HFFc6 (cell line): ENCODE measurements around the gene JUP. TPM values are rescaled to one million over a fixed set of nuclear protein-coding genes. Genes with fewer than 3 reads are reported as not detected.
"Not testable (repeated sequence)": the region's sequence is repeated elsewhere in the genome, so short reads cannot be mapped to it uniquely, and the experiment has no call there.

Source experiments
- DNase-seq: peaks from one replicate; pipeline ENCODE4 v3.0.0-alpha.2; 2018
- H3K27ac Mint-ChIP-seq: 2 replicates; pipeline ENCODE4 v1.8.0; 2020; ENCODE audit warnings: mild to moderate bottlenecking, mixed read lengths
- H3K27me3 Mint-ChIP-seq: 2 replicates; pipeline ENCODE4 v1.8.0; 2021; ENCODE audit warnings: mild to moderate bottlenecking, moderate library complexity, mixed read lengths; ENCODE audit not compliant: insufficient read depth
- H3K36me3 Mint-ChIP-seq: 2 replicates; pipeline ENCODE4 v1.8.0; 2021; ENCODE audit warnings: low read depth, mixed read lengths
- H3K4me1 Mint-ChIP-seq: 2 replicates; pipeline ENCODE4 v1.8.0; 2020; ENCODE audit warnings: low read depth, mixed read lengths
- H3K4me3 Mint-ChIP-seq: 2 replicates; pipeline ENCODE4 v1.8.0; 2020; ENCODE audit warnings: mild to moderate bottlenecking, moderate library complexity, mixed read lengths
- H3K9me3 Mint-ChIP-seq: 2 replicates; pipeline ENCODE4 v1.8.0; 2020; ENCODE audit warnings: mild to moderate bottlenecking, mixed read lengths
- total RNA-seq, 6 experiments: library from RNA; stranded (reverse); fragmentation: NEBNext Ultra II Directional; extraction: Animal tissue kit (Norgen Biotek cat#: 25700); gene quantifications; 2 replicates in 1 of 6; 3 replicates in 5 of 6; pipeline ENCODE4 v1.2.3, GENCODE V29; 2021
- TF ChIP-seq, protein P1 (sequence below): fragments of 200-600 bp; sonication (generic); IDR thresholded peaks from 2 replicates; pipeline ENCODE4 v1.5.0; 2021; ENCODE audit warnings: antibody characterized with exemption, mild to moderate bottlenecking

JUP gene
- total RNA-seq, 6 experiments from 2014 or later: 1.5 to 9.1 (median 1.9) TPM

DNA sequence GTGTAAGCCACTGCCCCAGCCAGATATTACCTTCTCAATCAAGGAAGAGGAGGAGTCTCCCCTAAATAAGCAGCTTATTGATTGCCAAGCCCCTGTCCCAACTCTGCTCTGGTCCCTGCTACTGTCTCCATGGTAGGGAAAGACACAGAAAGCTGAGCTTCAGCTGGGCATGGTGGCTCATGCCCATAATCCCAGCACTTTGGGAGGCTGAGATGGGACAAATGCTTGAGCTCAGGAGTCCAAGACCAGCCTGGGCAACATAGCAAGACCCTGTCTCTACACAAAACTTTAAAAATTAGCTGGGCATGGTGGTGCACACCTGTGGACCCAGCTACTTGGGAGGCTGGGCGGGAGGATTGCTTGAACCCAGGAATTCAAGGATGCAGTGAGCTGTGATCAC is 6.6 kb downstream of the JUP start:
- TF ChIP-seq, protein P1, sequence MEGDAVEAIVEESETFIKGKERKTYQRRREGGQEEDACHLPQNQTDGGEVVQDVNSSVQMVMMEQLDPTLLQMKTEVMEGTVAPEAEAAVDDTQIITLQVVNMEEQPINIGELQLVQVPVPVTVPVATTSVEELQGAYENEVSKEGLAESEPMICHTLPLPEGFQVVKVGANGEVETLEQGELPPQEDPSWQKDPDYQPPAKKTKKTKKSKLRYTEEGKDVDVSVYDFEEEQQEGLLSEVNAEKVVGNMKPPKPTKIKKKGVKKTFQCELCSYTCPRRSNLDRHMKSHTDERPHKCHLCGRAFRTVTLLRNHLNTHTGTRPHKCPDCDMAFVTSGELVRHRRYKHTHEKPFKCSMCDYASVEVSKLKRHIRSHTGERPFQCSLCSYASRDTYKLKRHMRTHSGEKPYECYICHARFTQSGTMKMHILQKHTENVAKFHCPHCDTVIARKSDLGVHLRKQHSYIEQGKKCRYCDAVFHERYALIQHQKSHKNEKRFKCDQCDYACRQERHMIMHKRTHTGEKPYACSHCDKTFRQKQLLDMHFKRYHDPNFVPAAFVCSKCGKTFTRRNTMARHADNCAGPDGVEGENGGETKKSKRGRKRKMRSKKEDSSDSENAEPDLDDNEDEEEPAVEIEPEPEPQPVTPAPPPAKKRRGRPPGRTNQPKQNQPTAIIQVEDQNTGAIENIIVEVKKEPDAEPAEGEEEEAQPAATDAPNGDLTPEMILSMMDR: no peak
- no peaks in the 10 kb centered on the region for H3K9me3 Mint-ChIP-seq
- H3K27me3 Mint-ChIP-seq: peaks cover 3% of the 10 kb centered on the region
- no peaks in the 10 kb centered on the region for H3K36me3 Mint-ChIP-seq
- H3K4me3 Mint-ChIP-seq: no peak overlapping the region
- DNase-seq: no peak
- no peak overlapping the region for H3K27ac Mint-ChIP-seq
- peaks cover 30% of the 10 kb centered on the region for H3K4me1 Mint-ChIP-seq

GRCh38 chr17:41777574-41778188 is 8.8 kb downstream of the JUP start:
- Mint-ChIP-seq H3K27me3 (peaks cover 2% of the 10 kb centered on the region; the same call in 1 of the 2 replicates), H3K4me1 (peaks cover 32% of the 10 kb centered on the region), H3K27ac (peak overlapping the region; percentile 81), H3K4me3 (no peak overlapping the region; the same call in 1 of the 2 replicates), H3K36me3 (no peaks in the 10 kb centered on the region), H3K9me3 (no peaks in the 10 kb centered on the region)
- TF ChIP-seq, protein P1: no peak
- DNase-seq: peak; percentile 70

GRCh38 chr17:41777157-41777573 is 9.3 kb downstream of the JUP start:
- H3K4me3 Mint-ChIP-seq: no peak overlapping the region
- H3K9me3 Mint-ChIP-seq: no peaks in the 10 kb centered on the region
- H3K27me3 Mint-ChIP-seq: peaks cover 2% of the 10 kb centered on the region; the same call in 1 of the 2 replicates
- H3K36me3 Mint-ChIP-seq: no peaks in the 10 kb centered on the region
- H3K4me1 Mint-ChIP-seq: peaks cover 34% of the 10 kb centered on the region
- H3K27ac Mint-ChIP-seq: peak overlapping the region; percentile 81
- TF ChIP-seq, protein P1: peak; percentile 22; the same call in 1 of the 2 replicates
- DNase-seq: no peak

DNA sequence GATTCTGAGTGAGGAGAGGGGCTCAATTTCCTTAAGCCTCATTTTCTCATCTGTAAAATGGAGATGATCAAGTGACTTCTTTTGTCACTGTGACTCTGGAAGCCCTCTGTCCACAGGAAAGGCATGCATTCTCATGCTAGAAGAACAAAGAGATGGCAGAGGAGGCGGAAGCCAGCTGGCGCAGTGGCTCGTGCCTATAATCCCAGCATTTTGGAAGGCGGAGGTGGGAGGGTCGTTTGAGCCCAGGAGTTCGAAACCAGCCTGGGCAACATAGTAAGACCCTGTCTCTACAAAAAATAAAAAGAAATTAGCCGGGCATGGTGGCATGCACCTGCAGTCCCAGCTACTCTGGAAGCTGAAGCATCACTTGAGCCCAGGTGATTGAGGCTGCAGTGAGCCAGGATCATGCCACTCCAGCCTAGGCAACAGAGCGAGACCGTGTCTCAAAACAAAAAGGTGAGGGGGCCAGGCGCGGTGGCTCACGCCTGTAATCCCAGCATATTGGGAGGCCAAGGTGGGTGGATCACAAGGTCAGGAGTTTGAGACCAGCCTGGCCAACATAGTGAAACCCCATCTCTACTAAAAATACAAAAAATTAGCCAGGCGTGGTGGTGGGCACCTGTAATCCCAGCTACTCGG is 10.1 kb downstream of the JUP start:
- not testable (repeated sequence) for DNase-seq, H3K4me3 Mint-ChIP-seq, H3K9me3 Mint-ChIP-seq, H3K36me3 Mint-ChIP-seq, H3K27me3 Mint-ChIP-seq, H3K27ac Mint-ChIP-seq
- H3K4me1 Mint-ChIP-seq: peaks cover 34% of the 10 kb centered on the region

DNA sequence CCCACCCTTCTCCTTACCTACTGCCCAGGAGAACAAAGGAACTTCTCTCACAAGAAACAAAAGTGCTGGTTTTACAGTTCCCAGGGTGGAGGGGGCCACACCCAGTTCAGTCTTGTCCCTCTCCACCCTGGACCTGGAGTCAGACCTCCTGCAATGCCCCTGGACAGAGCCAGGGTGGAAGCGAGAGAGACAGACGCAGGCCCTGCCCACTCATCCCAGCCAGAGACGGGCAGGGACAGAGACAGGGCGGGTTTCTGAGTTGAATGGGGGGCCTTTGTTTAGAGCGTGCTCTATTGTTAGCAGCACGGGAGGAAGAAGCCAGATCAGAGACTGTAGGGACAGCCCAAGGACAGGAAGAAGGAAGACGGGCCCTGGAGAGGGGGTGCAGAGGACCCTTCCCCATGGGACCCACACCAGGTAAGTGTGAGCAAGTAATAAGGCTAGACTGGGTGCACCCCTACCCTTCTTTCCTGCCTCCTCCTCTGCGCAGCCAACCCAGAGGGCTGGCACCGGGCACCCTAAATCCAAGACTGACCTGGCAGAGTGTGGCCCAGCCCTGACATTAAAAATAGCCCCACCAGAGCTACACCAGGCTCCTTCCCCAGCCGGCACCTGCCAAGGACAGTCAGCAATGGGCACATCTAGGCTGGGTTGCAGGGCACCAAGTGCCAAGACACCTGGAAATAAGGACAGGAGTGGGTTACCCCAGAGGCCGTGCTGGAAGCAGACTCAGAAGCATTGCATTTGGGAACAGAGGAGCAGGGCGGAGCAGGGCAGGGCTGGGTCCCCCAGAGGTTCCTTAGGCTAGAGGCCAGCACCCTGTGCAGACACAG is 10.9 kb downstream of the JUP start:
- Mint-ChIP-seq H3K9me3 (no peaks in the 10 kb centered on the region), H3K27me3 (peaks cover 2% of the 10 kb centered on the region; the same call in 1 of the 2 replicates), H3K27ac (no peak overlapping the region), H3K4me1 (peaks cover 34% of the 10 kb centered on the region), H3K36me3 (no peaks in the 10 kb centered on the region), H3K4me3 (no peak overlapping the region)
- no peak for DNase-seq
- TF ChIP-seq, protein P1: no peak
